Stimulated activated CD8-positive, alpha-beta memory T cell treated with anti-CD3 and anti-CD28 coated beads, Interleukin-4, amount 100 ng/mL, for 4 hours (primary cell): ENCODE results near the gene GGNBP2.
"Not testable (repeated sequence)": the region's sequence is repeated elsewhere in the genome, so short reads cannot be mapped to it uniquely, and the experiment has no call there.

Experiments
- DNase-seq, 2 donors: peaks; one replicate each; pipeline ENCODE4 v3.0.0-alpha.2; 2020; ENCODE audit warnings: low read depth in 2 of 2, low spot score in 1 of 2

GGNBP2 gene

GRCh38 chr17:36544307-36545076 is at the start of gene GGNBP2:
Gene GGNBP2 (plus strand): TSS chr17:36544919. CDS start chr17:36545725, 806 bp downstream.
- DNase-seq: peak; percentile 70 to 80

GRCh38 chr17:36495076-36495578 is 49.6 kb upstream of the GGNBP2 start:
- DNase-seq: no peak

GRCh38 chr17:36496018-36496789 is 48.5 kb upstream of the GGNBP2 start:
- DNase-seq: no peak

- DNase-seq: no peak
These were observed 46.6 kb upstream of the GGNBP2 start for GRCh38 chr17:36498155-36498554.

GRCh38 chr17:36498560-36499300 is 46.0 kb upstream of the GGNBP2 start:
- no peak for DNase-seq

- DNase-seq: no peak
These were observed 43.9 kb upstream of the GGNBP2 start for GRCh38 chr17:36500745-36501225.

GRCh38 chr17:36501351-36501750 is 43.4 kb upstream of the GGNBP2 start:
- no peak for DNase-seq

- DNase-seq: no peak
These were observed 42.8 kb upstream of the GGNBP2 start for GRCh38 chr17:36501963-36502362.

GRCh38 chr17:36503456-36504155 is 41.1 kb upstream of the GGNBP2 start:
- no peak for DNase-seq

- DNase-seq: no peak
These were observed 40.6 kb upstream of the GGNBP2 start for GRCh38 chr17:36504156-36504545.

GRCh38 chr17:36505171-36505570 is 39.5 kb upstream of the GGNBP2 start:
- DNase-seq: no peak

GRCh38 chr17:36506249-36506826 is 38.4 kb upstream of the GGNBP2 start:
- no peak for DNase-seq

- no peak for DNase-seq
These were observed 37.9 kb upstream of the GGNBP2 start for GRCh38 chr17:36506831-36507230.

- DNase-seq: no peak
These were observed 37.5 kb upstream of the GGNBP2 start for GRCh38 chr17:36507266-36507665.

- not testable (repeated sequence) for DNase-seq
These were observed 36.3 kb upstream of the GGNBP2 start for GRCh38 chr17:36508439-36508838.

- DNase-seq: no peak
These were observed 35.3 kb upstream of the GGNBP2 start for GRCh38 chr17:36509272-36509985.

GRCh38 chr17:36510636-36511035 is 34.1 kb upstream of the GGNBP2 start:
- DNase-seq: no peak

GRCh38 chr17:36511216-36511615 is 33.5 kb upstream of the GGNBP2 start:
- DNase-seq: no peak

- no peak for DNase-seq
These were observed 32.1 kb upstream of the GGNBP2 start for GRCh38 chr17:36512641-36513040.

- DNase-seq: no peak
These were observed 29.9 kb upstream of the GGNBP2 start for GRCh38 chr17:36514856-36515255.
